HG03095 (cell line): ENCODE results near the gene CLSTN3.
A peak's percentile ranks its signal among the peaks of the same experiment; 100 is the strongest.

Experiments
- ATAC-seq: cut with Tn5 transposase; IDR thresholded peaks from one replicate; pipeline ENCODE4 v1.9.1; 2021; ENCODE audit warnings: moderate library complexity; ENCODE audit not compliant: unreplicated experiment

Gene CLSTN3

DNA sequence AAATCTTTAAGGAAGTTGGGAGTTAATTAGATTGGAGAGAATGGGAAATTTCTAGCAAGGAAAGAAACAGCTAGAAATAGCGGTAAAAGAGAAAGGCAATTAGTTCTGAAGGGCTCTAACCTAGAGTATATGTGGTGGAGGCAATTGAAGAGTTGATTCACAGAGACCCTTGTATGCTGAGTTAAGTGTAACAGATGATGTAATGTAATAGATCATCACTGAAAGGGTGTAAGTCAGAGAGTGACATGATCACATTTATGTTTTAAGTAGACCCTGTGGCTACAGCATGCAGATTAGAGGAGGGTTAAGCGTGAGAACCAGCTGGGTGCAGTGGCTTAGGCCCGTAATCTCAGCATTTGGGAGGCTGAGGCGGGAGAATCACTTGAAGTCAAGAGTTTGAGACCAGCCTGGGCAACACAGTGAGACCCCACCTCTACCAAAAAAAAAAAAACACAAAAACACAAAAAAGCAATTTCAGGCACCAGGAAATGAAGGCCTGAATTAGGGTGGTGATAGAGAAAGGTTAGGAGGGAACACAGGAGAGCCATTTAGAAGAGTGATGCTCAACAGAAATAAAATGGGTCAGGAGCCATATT lies 4.4 kb upstream of the CLSTN3 start:
- no peak for ATAC-seq

DNA sequence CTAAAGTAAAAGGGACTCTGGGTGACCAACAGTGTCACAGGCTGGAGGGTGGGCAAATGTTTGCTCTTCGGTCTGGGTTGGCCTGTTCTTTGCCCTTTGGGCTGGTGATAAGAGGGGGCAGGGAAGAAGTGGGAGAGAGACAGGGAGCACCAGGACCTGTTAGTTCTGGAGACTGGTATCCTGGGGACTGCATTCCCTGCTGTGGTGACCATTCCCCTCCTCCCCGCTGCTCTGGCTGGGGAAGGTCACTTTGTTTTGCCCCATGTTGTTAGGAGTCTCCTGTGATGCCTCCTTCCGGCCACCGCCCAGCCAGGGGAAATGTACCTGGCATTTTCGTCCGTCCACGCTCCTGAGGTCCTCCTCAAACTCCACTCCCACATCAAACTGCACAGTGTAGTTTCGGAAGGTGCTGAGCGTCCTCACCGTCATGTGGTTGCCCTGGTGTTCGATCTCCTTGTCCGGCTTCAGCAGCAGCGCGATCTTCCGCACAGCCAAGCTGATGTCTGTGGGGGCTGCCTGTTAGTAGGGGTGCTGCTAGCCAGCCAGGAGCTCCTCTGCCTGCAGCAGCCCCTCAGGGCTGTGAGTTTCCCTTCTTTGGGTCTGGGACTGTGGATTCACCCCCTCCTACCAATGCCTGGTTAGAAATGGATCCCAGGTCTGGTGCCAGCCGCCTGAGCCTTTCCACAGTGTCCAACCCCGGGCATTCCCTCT lies 2.1 kb upstream of the CLSTN3 start:
- ATAC-seq = no peak

DNA sequence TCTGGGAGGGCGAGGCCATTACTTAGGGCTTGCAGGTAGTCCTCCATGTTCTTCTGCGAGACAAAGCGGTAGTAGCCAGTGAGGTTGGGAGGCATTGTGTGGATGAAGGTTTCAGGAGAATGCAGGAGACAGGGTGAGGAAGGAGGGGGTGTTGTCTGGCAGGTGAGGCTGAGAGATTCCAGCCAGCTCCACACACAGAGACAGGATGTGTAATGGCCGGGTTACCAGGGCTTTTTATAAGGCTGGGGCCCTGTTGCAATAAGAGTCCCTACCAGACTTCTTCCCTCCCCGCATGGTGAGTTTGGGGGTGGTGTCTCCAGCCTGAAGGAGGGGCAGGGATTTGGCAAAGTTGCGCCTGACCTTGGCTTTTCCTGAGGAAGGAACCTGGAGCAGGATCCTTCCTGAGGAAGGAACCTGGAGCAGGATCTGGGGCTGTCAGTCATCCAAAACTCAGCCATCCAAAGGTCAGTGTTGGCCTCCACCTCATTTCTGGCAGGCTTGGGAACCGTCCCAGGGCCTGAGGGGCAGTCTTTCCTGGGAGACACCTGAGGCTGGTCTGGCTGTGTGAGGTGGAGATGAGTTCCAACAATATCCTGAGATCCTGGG lies 1.4 kb upstream of the CLSTN3 start, which contains the start of gene RBP5:
Gene RBP5, minus strand, starts transcription at position 209 of the 606 bp plus-strand sequence. Its CDS starts 114 bp downstream, at position 95.
- no peak for ATAC-seq

DNA sequence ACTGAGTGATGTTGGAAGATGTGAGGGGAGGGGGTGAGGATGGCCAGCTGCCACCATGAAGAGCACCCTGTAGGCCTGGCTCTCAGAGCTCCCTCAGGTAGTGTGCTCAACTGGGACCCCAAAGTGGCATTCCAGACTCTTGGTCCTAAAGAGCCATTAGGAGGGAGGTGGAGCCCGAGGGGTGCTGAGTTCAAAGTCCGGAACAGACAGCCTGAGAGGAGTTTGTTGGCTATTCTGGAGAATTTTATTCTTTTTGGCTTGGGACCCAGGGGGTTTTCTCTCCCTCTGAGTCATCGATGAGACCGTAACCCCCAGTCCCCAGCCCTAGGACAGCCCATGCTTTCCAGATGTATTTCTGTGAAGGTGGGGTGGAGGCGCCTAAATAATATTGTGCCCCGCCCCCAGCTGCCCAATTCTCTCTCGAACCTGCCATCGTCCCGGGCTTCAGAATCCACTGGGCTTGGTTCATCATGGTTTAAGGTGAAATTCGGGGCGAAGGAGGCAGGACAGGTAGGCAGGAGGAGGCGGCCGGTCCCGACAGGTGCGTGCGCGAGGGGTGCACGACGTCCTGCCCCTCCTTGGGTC lies 792 bp upstream of the CLSTN3 start:
- ATAC-seq = peak; percentile 12

DNA sequence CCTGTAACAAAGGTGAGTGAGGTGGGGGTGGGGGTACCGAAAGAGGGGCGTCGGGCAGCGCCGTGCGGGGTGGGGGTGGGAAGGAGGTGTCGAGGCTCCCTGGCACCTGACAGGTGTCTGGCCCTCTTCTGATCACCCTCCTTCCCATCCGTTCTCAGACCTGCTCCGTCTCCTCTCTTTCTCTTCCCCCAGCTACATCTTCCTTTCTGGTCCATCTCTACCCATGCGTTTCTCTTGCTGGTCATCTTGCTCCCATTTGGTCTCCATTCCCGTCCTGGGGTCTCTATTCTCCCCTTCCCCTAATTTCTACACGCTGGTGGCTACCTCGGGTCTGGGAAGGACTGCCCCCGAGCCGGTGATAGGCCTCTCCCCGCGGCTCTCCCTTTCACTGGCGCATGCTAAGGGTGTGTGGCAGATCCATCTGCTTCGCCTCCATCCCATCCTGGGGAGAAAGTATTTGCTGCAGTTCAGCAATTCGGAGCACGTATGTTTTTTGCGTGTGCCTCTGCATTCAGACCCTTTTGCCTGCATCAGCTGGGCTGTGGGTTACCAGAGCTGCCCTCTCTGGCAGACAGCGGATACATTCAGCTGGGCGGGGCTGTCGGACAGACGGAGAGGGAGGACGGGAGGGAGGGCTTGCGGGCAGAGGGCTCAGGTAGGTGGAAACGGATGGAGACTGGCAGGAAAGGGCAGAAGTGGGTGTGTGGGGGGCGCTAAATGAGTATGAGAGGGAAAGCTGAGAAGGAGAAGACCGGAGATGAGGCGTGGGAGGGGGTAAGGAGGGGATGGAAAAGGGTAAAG lies 730 bp downstream of the CLSTN3 start:
- ATAC-seq = no peak

DNA sequence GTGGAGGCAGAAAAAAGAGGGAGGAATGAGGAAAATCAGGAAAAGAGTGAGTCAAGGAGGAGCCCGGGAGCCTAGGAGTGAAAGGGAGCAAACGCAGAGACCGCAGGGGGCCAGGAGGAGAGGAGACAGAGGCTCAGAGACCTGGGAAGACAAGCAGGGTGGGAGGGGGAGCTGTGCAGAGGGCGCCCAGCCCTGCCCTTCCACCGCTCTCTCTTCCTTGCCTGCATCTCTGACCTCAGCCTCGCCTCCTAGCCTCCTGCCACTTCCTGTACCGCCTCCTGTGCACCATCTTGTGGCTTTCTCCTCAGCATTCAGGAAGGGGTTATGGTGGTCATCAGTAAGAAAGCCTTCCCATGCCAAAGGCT lies 1.3 kb downstream of the CLSTN3 start:
- no peak for ATAC-seq

DNA sequence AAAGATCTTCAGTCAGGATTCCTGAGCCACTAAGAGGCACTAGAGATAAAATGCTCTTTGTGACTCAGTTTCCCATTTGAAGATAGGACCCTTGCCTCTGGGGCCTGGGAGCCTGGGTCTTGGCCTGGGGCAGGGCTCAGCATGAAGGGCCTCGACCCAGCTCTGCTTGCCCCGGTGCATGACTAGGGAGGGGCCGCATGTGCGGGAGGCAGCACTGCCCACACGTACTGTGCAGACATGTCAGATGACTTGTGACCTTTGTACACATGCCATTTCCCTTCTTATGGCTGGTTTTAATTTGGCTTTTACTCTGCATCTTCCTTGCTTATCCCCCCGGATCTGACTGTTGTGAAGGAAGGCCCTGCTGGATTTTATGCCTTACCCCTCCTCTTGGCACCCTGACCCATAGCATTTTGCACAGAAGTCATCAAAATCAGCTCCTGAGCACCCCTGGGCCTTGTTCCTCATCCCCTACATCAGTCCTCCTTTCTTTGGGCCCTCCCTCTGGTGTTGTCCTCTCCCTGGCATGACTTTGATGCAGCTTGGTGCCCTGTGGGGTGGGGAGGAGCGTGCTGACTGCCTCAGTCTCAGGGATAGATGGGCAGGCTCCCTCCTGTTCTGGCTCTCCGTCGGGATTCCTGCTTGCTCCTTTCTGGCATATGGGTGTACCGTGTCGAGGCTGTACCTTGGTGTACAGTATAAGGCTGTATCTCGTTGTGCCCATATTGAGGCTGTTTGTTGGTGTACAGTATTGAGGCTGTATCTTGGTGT lies 4.4 kb downstream of the CLSTN3 start:
- ATAC-seq = no peak

DNA sequence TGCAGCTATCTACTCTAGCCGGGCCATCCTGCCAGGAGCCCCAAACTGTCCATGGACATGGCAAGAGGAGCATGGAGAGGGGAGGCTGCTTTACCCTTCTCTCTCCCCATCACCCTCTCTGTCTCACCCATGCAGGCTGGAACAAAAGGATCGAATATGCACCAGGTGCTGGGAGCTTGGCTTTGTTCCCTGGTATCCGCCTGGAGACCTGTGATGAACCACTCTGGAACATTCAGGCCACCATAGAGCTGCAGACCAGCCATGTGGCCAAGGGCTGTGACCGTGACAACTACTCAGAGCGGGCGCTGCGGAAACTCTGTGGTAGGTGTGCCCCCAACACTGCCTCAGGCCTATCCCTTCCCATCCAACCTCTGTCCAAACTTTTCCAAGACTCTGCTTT lies 5.9 kb downstream of the CLSTN3 start:
- ATAC-seq = no peak

DNA sequence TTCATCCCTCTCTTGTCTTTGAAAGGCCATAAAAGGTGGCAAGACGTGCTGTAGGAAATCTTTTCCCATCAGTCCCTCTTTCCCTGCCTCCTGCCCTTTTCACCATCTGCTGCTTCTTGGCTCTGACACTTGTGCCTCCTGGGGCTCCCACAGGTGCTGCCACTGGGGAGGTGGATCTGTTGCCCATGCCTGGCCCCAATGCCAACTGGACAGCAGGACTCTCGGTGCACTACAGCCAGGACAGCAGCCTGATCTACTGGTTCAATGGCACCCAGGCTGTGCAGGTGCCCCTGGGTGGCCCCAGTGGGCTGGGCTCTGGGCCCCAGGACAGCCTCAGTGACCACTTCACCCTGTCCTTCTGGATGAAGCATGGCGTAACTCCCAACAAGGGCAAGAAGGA lies 6.5 kb downstream of the CLSTN3 start:
- ATAC-seq = no peak

DNA sequence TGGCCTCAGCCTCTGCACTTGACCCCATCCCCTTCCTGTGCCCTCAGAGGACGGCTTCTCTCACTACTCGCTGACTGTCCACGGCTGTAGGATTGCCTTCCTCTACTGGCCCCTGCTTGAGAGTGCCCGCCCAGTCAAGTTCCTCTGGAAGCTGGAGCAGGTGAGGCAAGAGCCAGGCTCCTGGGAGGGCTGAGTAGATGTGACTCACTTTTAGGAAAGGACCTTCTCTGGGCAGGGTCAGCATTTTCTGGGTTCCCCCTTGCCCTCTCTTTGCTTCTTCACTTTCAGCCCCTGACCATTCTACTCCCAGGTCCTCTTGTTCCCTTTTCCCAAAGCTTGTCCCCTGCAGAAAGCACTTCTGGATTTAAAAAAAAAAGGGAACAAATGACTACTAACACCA lies 7.7 kb downstream of the CLSTN3 start:
- no peak for ATAC-seq

DNA sequence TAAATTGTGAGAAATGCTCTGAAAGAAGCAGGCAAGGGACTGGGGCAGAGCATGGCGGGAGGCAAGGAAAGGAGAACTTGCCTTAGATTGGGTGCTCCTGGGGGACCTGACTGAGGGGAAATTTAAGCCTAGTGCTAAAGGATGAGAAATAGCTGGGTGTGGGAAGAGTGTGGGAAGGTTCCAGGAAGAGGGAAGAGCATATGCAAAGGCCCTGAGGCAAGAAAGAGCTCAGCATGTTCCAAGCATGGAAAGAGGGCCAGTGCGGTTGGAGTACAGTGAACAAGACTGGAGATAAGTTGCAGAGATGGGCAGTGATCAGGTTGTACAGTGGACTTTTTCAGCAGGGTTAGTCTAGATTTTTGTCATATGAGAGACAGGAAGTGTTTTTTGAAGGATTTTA lies 9.0 kb downstream of the CLSTN3 start:
- no peak for ATAC-seq

DNA sequence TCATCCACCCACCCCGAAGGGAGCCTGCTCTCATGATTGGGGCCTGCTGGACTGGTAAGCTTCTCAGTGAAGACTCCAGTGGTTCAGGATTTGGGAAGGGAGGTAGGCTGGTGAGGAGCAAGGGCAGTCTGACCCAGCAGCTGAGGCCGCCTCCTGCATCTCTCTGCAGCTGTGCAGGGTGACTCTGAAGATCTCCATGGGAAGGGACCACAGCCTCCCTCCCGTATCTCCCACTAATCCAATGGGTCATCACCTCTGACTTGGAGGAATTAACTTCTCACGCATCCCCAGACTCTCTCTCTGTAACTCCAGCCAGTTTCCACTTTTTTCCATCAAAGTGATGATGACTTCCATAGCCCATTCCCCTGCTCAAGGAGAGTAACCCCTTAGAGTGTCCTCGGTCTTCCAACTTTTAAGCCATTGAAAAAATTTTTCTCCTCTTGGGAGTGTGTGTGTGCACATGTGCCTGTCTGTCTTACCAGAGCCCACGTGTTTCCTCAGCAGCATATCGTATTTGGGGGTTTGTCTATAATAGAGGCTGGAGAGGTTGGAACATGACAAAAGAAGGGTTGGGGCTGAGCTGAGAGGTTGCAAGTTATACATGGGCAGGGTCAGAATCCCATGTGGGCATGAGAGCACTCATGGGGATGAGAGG lies 11.3 kb downstream of the CLSTN3 start:
- no peak for ATAC-seq

DNA sequence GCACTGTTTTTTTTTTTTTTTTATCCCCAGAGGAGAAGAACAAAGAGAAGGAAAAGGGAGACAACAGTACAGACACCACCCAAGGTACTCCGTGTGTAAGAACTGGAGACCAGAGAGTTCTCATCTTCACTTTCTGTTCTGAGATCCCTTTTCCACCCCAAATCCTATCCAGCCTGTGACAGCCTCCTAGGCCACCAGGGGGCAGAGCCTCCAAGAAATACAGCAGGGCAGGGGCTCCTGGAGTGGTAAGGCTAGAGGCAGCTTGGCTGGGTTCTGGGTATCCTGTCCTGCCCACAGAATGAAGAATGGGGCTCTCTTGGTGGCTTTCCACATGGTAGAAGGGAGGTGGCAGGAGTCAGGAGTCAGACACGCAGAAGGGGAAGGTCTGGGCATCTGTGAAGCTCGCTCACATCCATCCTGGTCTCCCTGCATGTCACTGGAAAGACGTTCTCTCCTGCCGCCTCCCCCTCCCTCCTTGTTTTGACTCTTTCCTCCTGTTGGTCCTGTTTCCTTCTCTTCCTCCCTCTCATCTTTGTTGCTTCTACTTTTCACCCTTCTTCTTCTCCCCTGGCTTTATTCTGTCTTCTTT lies 12.0 kb downstream of the CLSTN3 start:
- no peak for ATAC-seq

DNA sequence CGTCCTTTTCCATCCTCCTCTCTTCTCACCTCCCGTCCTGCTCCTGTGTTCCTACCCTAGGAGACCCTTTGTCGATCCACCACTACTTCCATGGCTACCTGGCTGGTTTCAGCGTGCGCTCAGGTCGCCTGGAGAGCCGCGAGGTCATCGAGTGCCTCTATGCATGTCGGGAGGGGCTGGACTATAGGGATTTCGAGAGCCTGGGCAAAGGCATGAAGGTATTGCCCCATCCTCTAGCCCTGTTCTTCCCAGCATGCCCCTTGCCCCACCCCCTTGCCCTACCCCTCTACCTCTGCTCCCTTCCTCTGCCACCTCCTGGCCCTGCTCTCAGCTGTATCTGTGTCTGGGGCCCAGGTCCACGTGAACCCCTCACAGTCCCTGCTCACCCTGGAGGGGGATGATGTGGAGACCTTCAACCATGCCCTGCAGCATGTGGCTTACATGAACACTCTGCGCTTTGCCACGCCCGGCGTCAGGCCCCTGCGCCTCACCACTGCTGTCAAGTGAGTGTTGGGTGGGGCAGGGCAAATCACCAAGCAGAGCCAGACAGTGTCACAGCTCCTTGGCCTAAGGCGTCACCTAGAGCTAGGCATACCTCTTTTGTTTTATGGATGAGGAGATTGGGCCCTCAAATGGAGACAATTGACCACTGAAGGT lies 12.8 kb downstream of the CLSTN3 start:
- no peak for ATAC-seq

DNA sequence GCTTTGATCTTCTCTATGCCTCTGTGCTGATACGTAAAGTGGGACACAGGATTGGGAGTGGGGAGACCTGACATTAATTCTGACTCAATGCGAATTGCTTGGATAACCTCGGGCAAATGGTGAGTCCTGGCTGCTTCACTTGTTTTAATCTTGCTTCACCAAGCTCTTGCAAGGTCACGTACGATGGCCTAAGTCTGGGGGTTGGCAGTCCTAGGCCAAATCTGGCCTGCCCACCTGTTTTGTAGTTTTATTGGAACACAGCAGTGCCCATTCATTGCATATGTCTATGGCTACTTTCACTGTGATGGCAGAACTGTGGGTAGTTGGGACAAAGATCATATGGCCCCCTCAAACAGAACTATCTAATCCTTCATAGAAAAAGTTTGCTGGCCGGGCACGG lies 13.4 kb downstream of the CLSTN3 start:
- ATAC-seq = no peak

DNA sequence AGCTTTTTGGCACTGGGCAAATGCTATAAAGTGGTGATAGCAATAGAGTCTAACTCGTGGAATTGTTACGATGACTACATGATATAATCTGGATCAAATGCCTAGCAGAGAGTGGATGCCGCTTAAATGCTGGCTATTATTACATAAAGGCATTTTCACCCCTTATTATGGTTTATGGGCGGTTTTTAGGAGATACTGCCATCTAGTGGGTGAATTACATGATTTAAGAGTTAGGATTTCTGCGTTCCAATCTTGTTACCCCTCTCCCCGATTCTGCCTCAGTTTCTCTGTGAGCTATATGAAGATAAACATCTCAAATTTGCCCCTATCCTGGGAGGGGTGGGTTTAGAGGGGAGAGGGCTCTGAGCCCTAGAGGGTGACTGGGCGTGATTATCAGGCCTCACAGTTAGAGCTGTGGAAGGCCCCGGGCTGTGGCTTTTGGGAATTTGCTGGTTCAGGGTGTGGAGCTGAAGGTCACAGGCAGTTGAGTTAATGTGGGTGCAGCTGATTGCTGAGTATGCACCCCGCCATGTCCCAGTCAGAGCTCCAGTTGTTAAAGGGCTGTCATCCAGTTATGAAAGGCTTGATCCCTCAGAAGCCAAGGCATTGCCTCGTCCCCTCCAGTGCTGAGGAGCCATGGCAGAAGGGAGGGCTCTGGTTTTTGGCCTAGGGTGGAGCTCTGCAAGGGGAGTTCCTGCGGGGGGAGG lies 14.4 kb downstream of the CLSTN3 start:
- ATAC-seq = no peak

DNA sequence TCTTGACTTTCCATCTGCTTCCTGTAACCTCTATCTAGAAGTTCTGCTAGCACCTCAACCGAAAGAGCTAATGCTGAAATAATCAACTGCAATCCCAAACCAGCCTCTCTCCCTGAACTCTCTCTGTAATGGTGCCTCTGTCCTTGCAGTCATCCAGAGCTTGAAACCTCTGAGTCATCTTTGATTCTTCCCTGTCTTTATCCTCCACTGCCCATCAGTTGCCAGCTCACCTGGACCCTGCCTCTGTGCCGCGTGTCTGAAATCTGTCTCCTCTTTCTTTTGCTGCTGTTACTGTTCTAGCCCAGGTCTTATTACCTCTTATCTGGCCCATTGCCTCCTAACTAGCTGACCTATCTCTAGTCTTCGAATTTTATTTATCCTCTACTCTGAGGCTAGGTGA lies 15.5 kb downstream of the CLSTN3 start:
- no peak for ATAC-seq

DNA sequence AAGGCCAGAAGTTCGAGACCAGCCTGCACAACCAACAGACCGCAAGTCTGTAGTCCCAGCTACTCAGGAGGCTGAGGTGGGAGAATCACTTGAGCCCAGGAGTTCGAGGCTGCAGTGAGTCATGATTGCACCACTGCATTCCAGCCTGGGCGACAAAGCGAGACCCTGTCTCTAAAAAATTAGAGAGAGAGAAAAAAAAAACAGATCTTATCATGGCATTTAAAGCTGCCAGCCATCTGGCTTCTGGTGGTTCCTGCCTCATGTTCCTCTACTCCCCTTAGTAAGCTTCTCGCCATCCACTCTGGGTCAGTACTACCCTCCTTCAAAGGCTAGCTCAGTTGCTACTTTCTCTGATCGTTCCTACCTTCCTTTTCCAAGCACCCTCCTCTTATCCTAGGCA lies 16.1 kb downstream of the CLSTN3 start:
- no peak for ATAC-seq

DNA sequence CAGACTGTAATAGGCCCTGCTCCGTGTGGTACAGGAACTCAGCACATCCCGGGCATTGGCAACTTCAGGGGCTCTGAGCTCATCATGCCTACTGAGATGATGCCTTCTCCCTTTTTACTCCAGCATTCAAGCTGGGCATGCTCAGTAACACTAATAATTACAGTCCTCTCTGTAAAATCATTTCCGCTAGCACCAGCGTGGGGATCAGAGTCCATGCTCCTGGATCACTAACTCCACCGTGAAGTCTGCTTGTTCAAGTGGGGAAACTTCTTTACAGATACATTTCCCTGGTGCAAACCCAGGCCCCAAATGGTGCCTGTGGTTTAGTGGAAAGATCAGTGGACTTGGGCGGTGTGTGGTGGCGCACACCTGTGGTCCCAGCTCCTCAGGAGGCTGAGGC lies 16.7 kb downstream of the CLSTN3 start:
- ATAC-seq = no peak
